ENCODE data around the gene RMDN2.

GRCh38 chr2:37919631-37920032, 5.5 kb upstream of the RMDN2 start:
- TF ChIP-seq CTCF (tag by site-specific recombination; IDR thresholded peaks at IDR 0.05) (no peak), PBX3 (CRISPR knock-in tag; IDR thresholded peaks at IDR 0.05) (no peak), ZNF792 (tag by site-specific recombination; IDR thresholded peaks at IDR 0.05) (no peak), ZNF302 (tag by site-specific recombination; IDR thresholded peaks at IDR 0.05; ENCODE audit: low read depth) (no peak), ZNF274 (IDR thresholded peaks at IDR 0.05; ENCODE audit: low read length) (no peak), ZNF274 (tag by site-specific recombination; IDR thresholded peaks at IDR 0.05; ENCODE audit: borderline replicate concordance) (no peak), HOXA7 (CRISPR knock-in tag; IDR thresholded peaks at IDR 0.05; ENCODE audit: borderline replicate concordance) (no peak), ZNF175 (tag by site-specific recombination; IDR thresholded peaks at IDR 0.05) (no peak), ZNF544 (tag by site-specific recombination; IDR thresholded peaks at IDR 0.05) (no peak), SP7 (tag by site-specific recombination; IDR thresholded peaks at IDR 0.05) (no peak)

Data from HEK293 (cell line).